Mammary epithelial cell (primary cell): ENCODE data around the gene LONP1.

Experiments used
- CTCF ChIP-seq, 2 donors: IDR thresholded peaks in 1 of 2; conservative IDR thresholded peaks in 1 of 2; 2 replicates each; pipeline ENCODE4 v1.5.1; 2011 to 2012; ENCODE audit warnings: inconsistent platforms in 2 of 2, low read length in 2 of 2, mild to moderate bottlenecking in 2 of 2, control low read depth in 1 of 2, low read depth in 1 of 2; ENCODE audit not compliant: insufficient read depth in 1 of 2; ENCODE audit errors: extremely low read depth in 1 of 2
- EZH2 ChIP-seq: IDR thresholded peaks from 2 replicates; pipeline ENCODE4 v1.6.1; 2012; ENCODE audit warnings: low read length, inconsistent platforms, borderline replicate concordance

- TF ChIP-seq EZH2, result no peak
- TF ChIP-seq CTCF (conservative IDR thresholded peaks at IDR 0.05 in 1 of 2, IDR thresholded peaks at IDR 0.05 in 1 of 2; ENCODE audit: extremely low read depth in 1 of 2, insufficient read depth in 1 of 2, low read depth in 1 of 2, low read length in 2 of 2), result no peak
These were observed 18.5 kb upstream of the LONP1 start for GRCh38 chr19:5738423-5738822.
